ENCODE measurements around the gene LRRC4C.

- TF ChIP-seq POLR2A (IDR thresholded peaks at IDR 0.05) (no peak), CTCF (IDR thresholded peaks at IDR 0.05) (no peak)
Measured at GRCh38 chr11:40987776-40988435, 471.5 kb downstream of the LRRC4C start.
